ENCODE results near the gene PLCH2.

The PLCH2 gene

GRCh38 chr1:2479618-2480017, 3.5 kb downstream of the PLCH2 start:
- DNase-seq (ENCODE audit: low spot score) = no peak

GRCh38 chr1:2480236-2480985, 4.3 kb downstream of the PLCH2 start:
- DNase-seq (ENCODE audit: low spot score) = no peak

GRCh38 chr1:2480986-2481364, 4.9 kb downstream of the PLCH2 start:
- DNase-seq (ENCODE audit: low spot score) = no peak

GRCh38 chr1:2481885-2482284, 5.8 kb downstream of the PLCH2 start:
- DNase-seq (ENCODE audit: low spot score) = no peak

- DNase-seq (ENCODE audit: low spot score) = no peak
These were observed 6.5 kb downstream of the PLCH2 start for GRCh38 chr1:2482588-2482987.

- DNase-seq (ENCODE audit: low spot score) = no peak
These were observed 6.9 kb downstream of the PLCH2 start for GRCh38 chr1:2483026-2483425.

GRCh38 chr1:2483970-2484369, 7.9 kb downstream of the PLCH2 start:
- no peak for DNase-seq (ENCODE audit: low spot score)

- DNase-seq (ENCODE audit: low spot score) = no peak
These were observed 10.0 kb downstream of the PLCH2 start for GRCh38 chr1:2486041-2486440.

GRCh38 chr1:2486558-2486957, 10.5 kb downstream of the PLCH2 start:
- no peak for DNase-seq (ENCODE audit: low spot score)

GRCh38 chr1:2488688-2489087, 12.6 kb downstream of the PLCH2 start:
- DNase-seq (ENCODE audit: low spot score) = no peak

- no peak for DNase-seq (ENCODE audit: low spot score)
These were observed 13.5 kb downstream of the PLCH2 start for GRCh38 chr1:2489615-2490014.

GRCh38 chr1:2492091-2492490, 16.0 kb downstream of the PLCH2 start:
- no peak for DNase-seq (ENCODE audit: low spot score)

GRCh38 chr1:2493218-2493617, 17.1 kb downstream of the PLCH2 start:
- no peak for DNase-seq (ENCODE audit: low spot score)

GRCh38 chr1:2493691-2494322, 17.7 kb downstream of the PLCH2 start:
- no peak for DNase-seq (ENCODE audit: low spot score)

GRCh38 chr1:2494323-2494693, 18.2 kb downstream of the PLCH2 start:
- peak; percentile 23 for DNase-seq (ENCODE audit: low spot score)

GRCh38 chr1:2495026-2495425, 18.9 kb downstream of the PLCH2 start:
- no peak for DNase-seq (ENCODE audit: low spot score)

- no peak for DNase-seq (ENCODE audit: low spot score)
These were observed 19.5 kb downstream of the PLCH2 start for GRCh38 chr1:2495546-2495945.

- DNase-seq (ENCODE audit: low spot score) = no peak
These were observed 20.1 kb downstream of the PLCH2 start for GRCh38 chr1:2496087-2496622.

GRCh38 chr1:2496746-2497145, 20.7 kb downstream of the PLCH2 start:
- no peak for DNase-seq (ENCODE audit: low spot score)

- DNase-seq (ENCODE audit: low spot score) = no peak
These were observed 21.8 kb downstream of the PLCH2 start for GRCh38 chr1:2497891-2498290.

- no peak for DNase-seq (ENCODE audit: low spot score)
These were observed 22.6 kb downstream of the PLCH2 start for GRCh38 chr1:2498648-2499047.

GRCh38 chr1:2499260-2499659, 23.2 kb downstream of the PLCH2 start:
- DNase-seq (ENCODE audit: low spot score) = no peak

- DNase-seq (ENCODE audit: low spot score) = no peak
These were observed 24.0 kb downstream of the PLCH2 start for GRCh38 chr1:2499986-2500596.

All from RKO (cell line).